CD14-positive monocyte (primary cell): ENCODE results near the gene CNTNAP5. TPM values are rescaled to one million over a fixed set of nuclear protein-coding genes. Genes with fewer than 3 reads are reported as not detected.

Experiments
- DNase-seq, 3 donors: peaks; one replicate each; pipeline ENCODE4 v3.0.0-alpha.2; 2011 to 2022
- H2AFZ ChIP-seq: 2 replicates; pipeline ENCODE4 v1.6.0; 2012; ENCODE audit warnings: mild to moderate bottlenecking, low read depth, low read length, inconsistent platforms; ENCODE audit not compliant: insufficient read depth, poor library complexity, severe bottlenecking
- H3K27ac ChIP-seq, 2 donors: 1 replicate in 1 of 2; 2 replicates in 1 of 2; pipeline ENCODE4 v1.5.1; 2012 to 2013; ENCODE audit warnings: low read length in 2 of 2, control low read depth in 1 of 2, inconsistent platforms in 1 of 2, low read depth in 1 of 2, mild to moderate bottlenecking in 1 of 2
- H3K27me3 ChIP-seq, 2 donors: one replicate each; pipeline versions ENCODE4 v1.6.0 to v1.6.1; 2011 to 2013; ENCODE audit warnings: low read length in 2 of 2; ENCODE audit not compliant: control insufficient read depth in 2 of 2, insufficient read depth in 2 of 2
- H3K36me3 ChIP-seq, 2 donors: replicated peaks in 1 of 2; 1 replicate in 1 of 2; 2 replicates in 1 of 2; pipeline versions ENCODE4 v1.5.1 to v1.6.1; 2012 to 2013; ENCODE audit warnings: low read length in 2 of 2, control low read depth in 1 of 2, inconsistent platforms in 1 of 2, mild to moderate bottlenecking in 1 of 2; ENCODE audit not compliant: insufficient read depth in 2 of 2, control insufficient read depth in 1 of 2
- H3K4me1 ChIP-seq, 2 donors: 1 replicate in 1 of 2; 2 replicates in 1 of 2; pipeline versions ENCODE4 v1.5.1 to v1.6.1; 2012 to 2013; ENCODE audit warnings: low read length in 2 of 2, control low read depth in 1 of 2, inconsistent platforms in 1 of 2, mild to moderate bottlenecking in 1 of 2, moderate library complexity in 1 of 2; ENCODE audit not compliant: insufficient read depth in 2 of 2, control insufficient read depth in 1 of 2
- H3K4me2 ChIP-seq: replicated peaks from 2 replicates; pipeline ENCODE3; 2012; ENCODE audit warnings: low read length, moderate library complexity, mild to moderate bottlenecking; ENCODE audit not compliant: poor library complexity, severe bottlenecking; ENCODE audit errors: extremely low read depth
- H3K4me3 ChIP-seq, 3 experiments: fragments of 200-600 bp in 1 of 3; sonication (generic) in 1 of 3; replicated peaks in 1 of 3; 1 replicate in 2 of 3; 2 replicates in 1 of 3; pipeline ENCODE4 v1.5.1; 2011 to 2013; ENCODE audit warnings: low read length in 3 of 3, mild to moderate bottlenecking in 3 of 3, control low read depth in 2 of 3, low read depth in 2 of 3, inconsistent platforms in 1 of 3, moderate library complexity in 1 of 3
- H3K79me2 ChIP-seq: 2 replicates; pipeline ENCODE4 v1.6.0; 2012; ENCODE audit warnings: mild to moderate bottlenecking, control low read depth, inconsistent platforms, low read length, moderate library complexity; ENCODE audit not compliant: insufficient read depth
- H3K9ac ChIP-seq: 2 replicates; pipeline ENCODE4 v1.6.0; 2017; ENCODE audit warnings: low read length, mild to moderate bottlenecking; ENCODE audit not compliant: insufficient read depth, poor library complexity, severe bottlenecking
- H3K9me3 ChIP-seq, 2 donors: replicated peaks in 1 of 2; 1 replicate in 1 of 2; 2 replicates in 1 of 2; pipeline versions ENCODE4 v1.5.1 to v1.6.1; 2012 to 2013; ENCODE audit warnings: low read length in 2 of 2, control low read depth in 1 of 2; ENCODE audit not compliant: control insufficient read depth in 1 of 2, insufficient read depth in 1 of 2
- H4K20me1 ChIP-seq: 2 replicates; pipeline ENCODE4 v1.6.0; 2012; ENCODE audit warnings: mild to moderate bottlenecking, low read length, control low read depth, moderate library complexity; ENCODE audit not compliant: insufficient read depth
- H3K27ac Mint-ChIP-seq, 7 donors: one replicate each; pipeline ENCODE4 v1.8.0; 2020; ENCODE audit warnings: mild to moderate bottlenecking in 7 of 7, mixed read lengths in 7 of 7, moderate library complexity in 6 of 7, inconsistent platforms in 2 of 7
- H3K27me3 Mint-ChIP-seq, 3 donors: one replicate each; pipeline ENCODE4 v1.8.0; 2021 to 2022; ENCODE audit warnings: low read depth in 3 of 3, mild to moderate bottlenecking in 3 of 3, mixed read lengths in 3 of 3, moderate library complexity in 3 of 3, inconsistent platforms in 1 of 3
- H3K36me3 Mint-ChIP-seq, 2 donors: one replicate each; pipeline ENCODE4 v1.8.0; 2020; ENCODE audit warnings: mixed read lengths in 2 of 2, inconsistent platforms in 1 of 2, mild to moderate bottlenecking in 1 of 2
- H3K4me1 Mint-ChIP-seq: one replicate; pipeline ENCODE4 v1.8.0; 2020; ENCODE audit warnings: mild to moderate bottlenecking, mixed read lengths
- H3K4me3 Mint-ChIP-seq, 2 donors: one replicate each; pipeline ENCODE4 v1.8.0; 2020; ENCODE audit warnings: mild to moderate bottlenecking in 2 of 2, mixed read lengths in 2 of 2, moderate library complexity in 1 of 2
- H3K9me3 Mint-ChIP-seq, 7 donors: one replicate each; pipeline ENCODE4 v1.8.0; 2020 to 2022; ENCODE audit warnings: mixed read lengths in 7 of 7, mild to moderate bottlenecking in 6 of 7, moderate library complexity in 6 of 7, inconsistent platforms in 2 of 7
- WGBS: methylation state at CpG from one replicate; pipeline ENCODE4 v1.1.5; 2013; ENCODE audit warnings: missing lambda C conversion rate; ENCODE audit not compliant: insufficient coverage; 5-methylcytosine and 5-hydroxymethylcytosine counted together
- intact Hi-C, 2 donors: fragments of 100-400 bp; cut with micrococcal nuclease; formaldehyde crosslinking; loops; one replicate each; pipeline versions ENCODE4 v1.15.0 to v1.15.1; 2023
- polyA plus RNA-seq, 3 donors: library from polyadenylated mRNA; depleted of rRNA in 1 of 3; unstranded in 2 of 3; stranded (reverse) in 1 of 3; fragments of 300-500 nt in 2 of 3; fragments of >200 nt in 1 of 3; fragmentation: Illumina TruSeq in 2 of 3; gene quantifications; 1 replicate in 2 of 3; 2 replicates in 1 of 3; pipeline ENCODE4 v1.2.3, GENCODE V29; 2012 to 2021
- TF ChIP-seq, protein P1 (sequence below): fragments of 200-600 bp; IDR thresholded peaks from one replicate; pipeline ENCODE4 v1.8.0; 2022; ENCODE audit warnings: antibody characterized with exemption, mild to moderate bottlenecking

CNTNAP5 gene
- polyA plus RNA-seq, 3 donors, result not detected

DNA sequence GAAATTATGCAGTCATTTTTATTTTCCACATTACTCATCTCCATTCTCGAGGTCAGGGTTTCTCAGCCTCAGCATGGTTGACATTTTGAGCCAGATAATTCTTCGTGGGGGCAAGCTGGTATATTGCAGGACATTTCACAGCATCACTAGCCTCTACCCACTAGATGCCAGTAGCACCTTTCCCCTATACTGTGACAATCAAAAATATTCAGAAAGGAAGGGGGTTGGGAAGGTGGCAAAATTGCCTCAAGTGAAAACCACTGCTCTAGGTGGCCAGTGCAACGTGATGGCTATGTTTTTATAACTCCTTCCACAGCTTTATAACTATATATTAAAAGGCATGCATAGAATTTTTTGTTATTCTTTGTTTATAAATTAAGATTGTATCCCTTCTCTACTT is 294.5 kb downstream of the CNTNAP5 start:
- no peak overlapping the region for H3K4me3 Mint-ChIP-seq
- no peaks in the 10 kb centered on the region for H3K36me3 Mint-ChIP-seq
- H3K9me3 Mint-ChIP-seq, result peaks cover 0 to 13% (median 2%) of the 10 kb centered on the region in 7 donors
- no peaks in the 10 kb centered on the region for H3K27me3 Mint-ChIP-seq
- no peak for DNase-seq
- no peaks in the 10 kb centered on the region for H3K9me3 ChIP-seq
- no peak overlapping the region for H3K4me3 ChIP-seq
- no peak overlapping the region for H3K4me2 ChIP-seq
- H3K4me1 ChIP-seq, result no peaks in the 10 kb centered on the region
- intact Hi-C loops, result no loop called here
- no peaks in the 10 kb centered on the region for H3K79me2 ChIP-seq
- no peaks in the 10 kb centered on the region for H4K20me1 ChIP-seq
- no peak overlapping the region for H3K27ac Mint-ChIP-seq
- TF ChIP-seq, protein P1, sequence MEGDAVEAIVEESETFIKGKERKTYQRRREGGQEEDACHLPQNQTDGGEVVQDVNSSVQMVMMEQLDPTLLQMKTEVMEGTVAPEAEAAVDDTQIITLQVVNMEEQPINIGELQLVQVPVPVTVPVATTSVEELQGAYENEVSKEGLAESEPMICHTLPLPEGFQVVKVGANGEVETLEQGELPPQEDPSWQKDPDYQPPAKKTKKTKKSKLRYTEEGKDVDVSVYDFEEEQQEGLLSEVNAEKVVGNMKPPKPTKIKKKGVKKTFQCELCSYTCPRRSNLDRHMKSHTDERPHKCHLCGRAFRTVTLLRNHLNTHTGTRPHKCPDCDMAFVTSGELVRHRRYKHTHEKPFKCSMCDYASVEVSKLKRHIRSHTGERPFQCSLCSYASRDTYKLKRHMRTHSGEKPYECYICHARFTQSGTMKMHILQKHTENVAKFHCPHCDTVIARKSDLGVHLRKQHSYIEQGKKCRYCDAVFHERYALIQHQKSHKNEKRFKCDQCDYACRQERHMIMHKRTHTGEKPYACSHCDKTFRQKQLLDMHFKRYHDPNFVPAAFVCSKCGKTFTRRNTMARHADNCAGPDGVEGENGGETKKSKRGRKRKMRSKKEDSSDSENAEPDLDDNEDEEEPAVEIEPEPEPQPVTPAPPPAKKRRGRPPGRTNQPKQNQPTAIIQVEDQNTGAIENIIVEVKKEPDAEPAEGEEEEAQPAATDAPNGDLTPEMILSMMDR, result no peak
- no peak overlapping the region for H2AFZ ChIP-seq
- H3K4me1 Mint-ChIP-seq, result no peaks in the 10 kb centered on the region
- no peak overlapping the region for H3K27ac ChIP-seq
- no peaks in the 10 kb centered on the region for H3K36me3 ChIP-seq
- no peak overlapping the region for H3K9ac ChIP-seq
- 67% methylated on average over 1 of the region's 3 CpGs for WGBS
- H3K27me3 ChIP-seq, result no peaks in the 10 kb centered on the region

DNA sequence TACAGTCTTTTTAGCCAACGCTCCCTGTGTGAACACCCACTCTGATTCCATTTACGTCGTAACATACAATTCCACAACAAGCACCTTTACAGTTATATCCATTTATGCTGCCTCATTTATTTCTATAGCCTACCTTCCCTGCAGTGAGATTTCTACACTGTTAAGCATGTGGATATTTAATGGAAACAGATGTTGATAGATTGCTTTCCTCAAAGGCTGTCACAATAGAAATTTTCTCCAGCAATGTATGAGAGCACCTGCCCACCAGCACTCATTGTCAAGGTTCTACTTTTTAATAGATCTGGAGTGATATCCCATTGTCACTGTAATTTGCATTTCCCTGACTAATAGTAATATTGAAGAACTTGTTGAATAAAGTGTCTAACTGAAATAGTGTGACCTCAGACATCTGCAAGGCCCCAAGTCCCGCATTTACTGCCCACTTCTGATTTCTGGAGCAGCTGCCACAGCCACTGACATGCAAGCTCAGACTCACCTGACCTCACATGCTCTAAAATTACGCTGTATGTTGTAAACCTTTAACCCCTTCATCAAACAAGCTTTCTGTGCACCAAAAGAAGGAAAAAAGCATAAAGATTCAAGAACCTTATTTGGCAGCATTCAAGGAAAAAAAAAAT is 295.1 kb downstream of the CNTNAP5 start:
- peaks cover 0 to 13% (median 2%) of the 10 kb centered on the region in 7 donors for H3K9me3 Mint-ChIP-seq
- H3K4me3 ChIP-seq, result no peak overlapping the region
- H3K9ac ChIP-seq, result no peak overlapping the region
- H3K4me1 ChIP-seq, result no peaks in the 10 kb centered on the region
- no peak overlapping the region for H3K4me2 ChIP-seq
- H4K20me1 ChIP-seq, result no peaks in the 10 kb centered on the region
- no peak overlapping the region for H2AFZ ChIP-seq
- DNase-seq, result no peak
- intact Hi-C loops, result no loop called here
- no peaks in the 10 kb centered on the region for H3K4me1 Mint-ChIP-seq
- 100% methylated on average over 2 of the region's 5 CpGs for WGBS
- H3K27me3 ChIP-seq, result no peaks in the 10 kb centered on the region
- no peak overlapping the region for H3K27ac ChIP-seq
- no peak overlapping the region for H3K27ac Mint-ChIP-seq
- TF ChIP-seq, protein P1, result no peak
- H3K27me3 Mint-ChIP-seq, result no peaks in the 10 kb centered on the region
- no peaks in the 10 kb centered on the region for H3K79me2 ChIP-seq
- H3K36me3 ChIP-seq, result no peaks in the 10 kb centered on the region
- no peaks in the 10 kb centered on the region for H3K9me3 ChIP-seq
- no peak overlapping the region for H3K4me3 Mint-ChIP-seq
- no peaks in the 10 kb centered on the region for H3K36me3 Mint-ChIP-seq
